Measurements from ENCODE around the gene DNALI1.

DNA sequence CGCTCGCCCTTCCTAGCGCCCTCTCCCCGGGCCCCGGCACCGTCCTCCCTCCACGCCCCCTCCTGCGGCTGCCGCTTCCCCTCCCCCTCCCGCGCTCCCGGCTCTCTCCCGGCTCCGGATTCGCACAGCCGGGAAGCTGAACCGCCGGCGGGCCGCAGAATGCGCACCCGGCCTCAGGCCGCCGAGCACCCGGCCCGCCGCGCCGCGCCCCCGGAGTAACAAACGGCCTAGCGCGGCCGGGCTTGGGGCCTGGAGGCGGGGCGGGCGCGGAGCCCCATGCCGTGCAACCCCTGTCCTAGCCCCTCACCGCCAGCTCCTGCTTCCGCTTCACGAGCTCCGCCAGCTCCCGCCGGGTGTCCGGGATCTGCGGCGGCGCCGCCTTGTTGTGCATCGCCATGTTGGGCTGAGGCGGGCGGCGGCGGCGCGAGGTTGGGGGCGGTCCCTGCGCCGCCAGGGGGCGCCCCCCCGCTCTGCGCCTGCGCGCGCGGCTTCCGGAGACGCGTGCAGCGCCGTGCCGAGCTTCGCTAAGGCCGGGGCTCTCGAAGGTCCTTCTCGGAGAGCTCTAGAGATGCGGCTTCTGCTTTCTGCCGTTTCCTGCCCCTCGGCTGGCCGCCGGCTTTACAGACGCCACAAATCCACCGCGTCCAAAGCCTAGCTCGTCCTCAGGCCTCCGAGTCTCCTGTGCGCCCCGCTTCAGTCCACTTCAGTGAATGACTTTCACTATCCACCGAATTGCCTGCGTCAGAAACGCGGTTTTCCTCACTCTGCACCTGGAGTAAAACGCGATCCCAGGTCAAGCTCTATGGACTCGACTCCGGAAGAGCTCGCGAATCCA, 42.2 kb upstream of the DNALI1 start, which contains the start of gene MEAF6:
- TF ChIP-seq EZH2 (IDR thresholded peaks at IDR 0.05; ENCODE audit: insufficient read depth, poor library complexity, severe bottlenecking): no peak
- TF ChIP-seq EZH2phosphoT487 (IDR thresholded peaks at IDR 0.05; ENCODE audit: insufficient read depth, low read depth): no peak

All from GM23248 (cell line).